Measurements from ENCODE around the gene FLNC.

DNA sequence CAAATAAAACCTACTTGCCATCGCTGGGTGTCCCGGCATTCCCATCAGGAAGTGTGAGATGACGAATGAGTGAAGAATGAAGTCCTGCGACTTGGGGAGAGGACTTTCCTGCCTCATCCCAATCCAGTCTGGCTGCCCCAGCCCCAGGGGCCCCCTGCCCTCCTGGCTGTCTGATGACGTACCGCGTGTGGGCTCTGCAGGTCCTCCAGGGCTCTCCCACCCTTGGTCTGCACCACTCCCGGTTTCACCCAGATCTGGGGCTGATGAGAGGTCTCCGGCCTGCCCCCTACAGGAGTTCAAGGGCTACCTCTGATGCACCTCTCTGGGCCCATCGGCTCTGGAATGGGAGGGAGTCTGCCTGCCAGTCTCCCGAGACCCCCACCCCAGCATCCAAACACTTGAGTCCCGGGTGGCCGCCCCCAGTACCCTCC is 42.2 kb downstream of the FLNC start:
- TF ChIP-seq, protein P1, sequence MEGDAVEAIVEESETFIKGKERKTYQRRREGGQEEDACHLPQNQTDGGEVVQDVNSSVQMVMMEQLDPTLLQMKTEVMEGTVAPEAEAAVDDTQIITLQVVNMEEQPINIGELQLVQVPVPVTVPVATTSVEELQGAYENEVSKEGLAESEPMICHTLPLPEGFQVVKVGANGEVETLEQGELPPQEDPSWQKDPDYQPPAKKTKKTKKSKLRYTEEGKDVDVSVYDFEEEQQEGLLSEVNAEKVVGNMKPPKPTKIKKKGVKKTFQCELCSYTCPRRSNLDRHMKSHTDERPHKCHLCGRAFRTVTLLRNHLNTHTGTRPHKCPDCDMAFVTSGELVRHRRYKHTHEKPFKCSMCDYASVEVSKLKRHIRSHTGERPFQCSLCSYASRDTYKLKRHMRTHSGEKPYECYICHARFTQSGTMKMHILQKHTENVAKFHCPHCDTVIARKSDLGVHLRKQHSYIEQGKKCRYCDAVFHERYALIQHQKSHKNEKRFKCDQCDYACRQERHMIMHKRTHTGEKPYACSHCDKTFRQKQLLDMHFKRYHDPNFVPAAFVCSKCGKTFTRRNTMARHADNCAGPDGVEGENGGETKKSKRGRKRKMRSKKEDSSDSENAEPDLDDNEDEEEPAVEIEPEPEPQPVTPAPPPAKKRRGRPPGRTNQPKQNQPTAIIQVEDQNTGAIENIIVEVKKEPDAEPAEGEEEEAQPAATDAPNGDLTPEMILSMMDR (IDR thresholded peaks at IDR 0.05): no peak
- TF ChIP-seq POLR2A (IDR thresholded peaks at IDR 0.05): no peak
